Measurements from ENCODE around the gene TMEM234.

The TMEM234 gene

DNA sequence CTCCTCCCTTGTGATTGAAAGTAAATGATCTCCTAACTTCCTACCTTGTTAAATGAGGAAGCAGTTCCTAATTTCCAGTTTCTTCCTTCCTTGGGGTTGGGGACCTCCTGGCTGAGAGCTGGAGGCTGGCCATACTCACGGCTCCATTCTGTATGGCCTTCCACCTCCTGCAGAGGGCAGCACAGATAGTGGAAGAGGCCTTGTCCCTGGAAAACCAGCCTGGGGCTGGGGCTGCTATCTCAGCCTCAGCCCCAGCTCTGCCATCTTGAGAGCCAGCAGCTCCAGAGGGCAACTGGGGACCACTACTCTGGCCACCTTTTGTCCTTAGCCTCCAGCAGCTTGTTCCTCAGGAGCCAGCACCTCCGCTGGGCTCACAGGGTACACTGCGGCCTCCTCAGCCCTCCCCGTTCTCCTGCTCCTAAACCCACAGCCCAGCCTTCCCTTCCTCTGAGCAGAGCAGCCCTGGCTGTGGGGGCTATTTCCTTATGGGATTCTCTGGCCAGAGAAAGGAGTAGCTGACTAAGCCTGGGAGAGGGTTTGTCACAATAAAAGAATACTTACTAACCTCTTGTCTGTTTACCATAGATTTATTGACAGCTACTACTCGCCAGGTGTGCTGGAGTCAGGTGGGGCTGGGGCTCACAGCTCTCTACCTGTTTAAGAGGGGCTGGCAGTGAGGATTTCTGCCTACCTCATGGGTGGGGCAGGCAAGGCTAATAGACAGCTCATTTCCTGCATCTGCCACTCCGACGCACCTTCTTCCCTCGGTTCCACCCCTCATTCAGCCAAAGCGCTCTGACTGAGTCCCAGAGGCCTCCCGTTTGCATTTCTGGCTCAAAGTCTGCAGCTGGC, 6.3 kb downstream of the TMEM234 start:
- TF ChIP-seq POLR2AphosphoS5 (IDR thresholded peaks at IDR 0.05; ENCODE audit: low read depth, low read length) (no peak), FOXP2 (optimal IDR thresholded peaks at IDR 0.05; ENCODE audit: borderline replicate concordance, extremely low read depth, extremely low read length, insufficient read depth) (no peak)

DNA sequence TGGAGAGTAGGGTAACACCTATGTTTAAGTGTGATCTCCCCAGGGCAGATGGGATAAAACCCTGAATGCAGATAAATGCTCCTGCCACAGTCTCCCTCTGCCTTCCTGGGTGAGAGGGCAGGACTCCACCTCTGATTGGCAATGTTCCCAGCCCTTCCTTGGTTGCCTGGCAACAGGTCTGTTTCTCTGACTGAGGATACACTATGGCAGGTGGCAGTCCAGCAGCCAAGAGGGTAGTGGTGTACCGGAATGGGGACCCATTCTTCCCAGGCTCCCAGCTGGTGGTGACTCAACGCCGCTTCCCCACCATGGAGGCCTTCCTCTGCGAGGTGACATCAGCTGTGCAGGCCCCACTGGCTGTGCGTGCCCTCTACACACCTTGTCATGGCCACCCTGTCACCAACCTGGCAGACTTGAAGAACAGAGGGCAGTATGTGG, 13.2 kb downstream of the TMEM234 start, which contains the start of gene DCDC2B:
TSS of gene DCDC2B (plus strand) at position 199 of the 438 bp plus-strand sequence. CDS start at position 204, 5 bp downstream.
- TF ChIP-seq FOXP2 (optimal IDR thresholded peaks at IDR 0.05; ENCODE audit: borderline replicate concordance, extremely low read depth, extremely low read length, insufficient read depth), result no peak
- TF ChIP-seq POLR2AphosphoS5 (IDR thresholded peaks at IDR 0.05; ENCODE audit: low read depth, low read length), result no peak
- TF ChIP-seq REST (IDR thresholded peaks at IDR 0.05; ENCODE audit: insufficient read depth in 1 of 2, low read depth in 2 of 2, low read length in 2 of 2), result no peak
- TF ChIP-seq TAF1 (IDR thresholded peaks at IDR 0.05; ENCODE audit: borderline replicate concordance, insufficient read depth, low read length), result no peak
- TF ChIP-seq SIN3A (IDR thresholded peaks at IDR 0.05; ENCODE audit: borderline replicate concordance, insufficient read depth, low read length), result no peak

GRCh38 chr1:32208469-32208868, 13.7 kb downstream of the TMEM234 start:
- TF ChIP-seq SIN3A (IDR thresholded peaks at IDR 0.05; ENCODE audit: borderline replicate concordance, insufficient read depth, low read length) (no peak), REST (IDR thresholded peaks at IDR 0.05; ENCODE audit: insufficient read depth in 1 of 2, low read depth in 2 of 2, low read length in 2 of 2) (no peak), POLR2AphosphoS5 (IDR thresholded peaks at IDR 0.05; ENCODE audit: low read depth, low read length) (no peak), TAF1 (IDR thresholded peaks at IDR 0.05; ENCODE audit: borderline replicate concordance, insufficient read depth, low read length) (no peak), FOXP2 (optimal IDR thresholded peaks at IDR 0.05; ENCODE audit: borderline replicate concordance, extremely low read depth, extremely low read length, insufficient read depth) (no peak)

DNA sequence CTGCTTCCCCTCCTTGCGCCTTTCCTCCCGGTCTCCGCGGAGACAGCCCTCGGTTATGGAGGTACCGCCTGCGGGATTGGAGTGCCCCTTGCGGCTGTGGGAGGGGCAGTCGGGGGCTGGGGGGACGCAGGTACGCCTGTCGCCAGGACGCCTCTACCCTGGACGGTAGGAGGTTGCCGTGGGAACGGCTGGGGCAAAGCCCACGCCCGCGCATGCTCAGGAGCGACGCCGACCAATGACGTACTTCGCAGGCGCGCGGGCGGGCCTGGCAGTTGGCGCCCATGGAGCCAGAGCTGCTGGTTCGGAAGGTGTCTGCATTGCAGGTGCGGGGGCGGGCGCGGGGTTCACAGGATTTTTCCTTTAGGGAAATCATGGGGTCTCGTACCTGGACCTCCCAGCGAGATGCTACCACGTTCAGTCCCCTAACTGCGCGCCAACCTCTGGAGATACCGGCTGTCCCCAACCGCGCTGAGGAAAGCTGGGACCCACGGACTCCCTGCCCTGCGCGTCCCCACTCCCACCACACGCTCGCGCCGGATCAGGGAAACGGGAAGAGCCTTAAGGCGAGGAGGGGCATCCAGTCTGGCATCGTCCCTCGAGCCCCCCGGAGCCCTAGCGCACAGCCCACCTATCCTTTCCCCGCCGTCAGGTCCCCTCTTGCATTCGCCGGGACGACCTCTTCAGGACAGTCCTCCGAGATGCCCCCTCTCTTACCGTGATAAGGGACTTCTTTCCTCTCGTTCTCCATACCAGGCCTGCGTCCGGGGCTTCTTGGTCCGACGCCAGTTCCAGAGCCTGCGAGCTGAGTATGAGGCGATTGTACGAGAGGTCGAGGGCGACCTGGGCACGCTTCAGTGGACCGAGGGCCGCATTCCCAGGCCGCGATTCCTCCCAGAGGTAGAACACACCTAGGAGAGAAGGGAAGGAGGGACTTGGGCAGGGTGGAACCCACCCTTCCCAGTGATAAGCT, 16.5 kb downstream of the TMEM234 start, which contains the start of gene IQCC:
TSS of gene IQCC (plus strand) at position 271 of the 970 bp plus-strand sequence. CDS start at position 282, 11 bp downstream.
- TF ChIP-seq FOXP2 (optimal IDR thresholded peaks at IDR 0.05; ENCODE audit: borderline replicate concordance, extremely low read depth, extremely low read length, insufficient read depth) (peak; percentile 65), SIN3A (IDR thresholded peaks at IDR 0.05; ENCODE audit: borderline replicate concordance, insufficient read depth, low read length) (no peak), POLR2AphosphoS5 (IDR thresholded peaks at IDR 0.05; ENCODE audit: low read depth, low read length) (peak; percentile 83), TAF1 (IDR thresholded peaks at IDR 0.05; ENCODE audit: borderline replicate concordance, insufficient read depth, low read length) (no peak), REST (IDR thresholded peaks at IDR 0.05; ENCODE audit: insufficient read depth in 1 of 2, low read depth in 2 of 2, low read length in 2 of 2) (no peak)

- no peak for TF ChIP-seq POLR2AphosphoS5 (IDR thresholded peaks at IDR 0.05; ENCODE audit: low read depth, low read length)
- TF ChIP-seq REST (IDR thresholded peaks at IDR 0.05; ENCODE audit: insufficient read depth in 1 of 2, low read depth in 2 of 2, low read length in 2 of 2), result no peak
- TF ChIP-seq SIN3A (IDR thresholded peaks at IDR 0.05; ENCODE audit: borderline replicate concordance, insufficient read depth, low read length), result no peak
- TF ChIP-seq TAF1 (IDR thresholded peaks at IDR 0.05; ENCODE audit: borderline replicate concordance, insufficient read depth, low read length), result no peak
- no peak for TF ChIP-seq FOXP2 (optimal IDR thresholded peaks at IDR 0.05; ENCODE audit: borderline replicate concordance, extremely low read depth, extremely low read length, insufficient read depth)
These were observed 17.2 kb downstream of the TMEM234 start for GRCh38 chr1:32204943-32205361.
